Upper lobe of left lung (tissue), 4 donors: Measurements from ENCODE around the gene PTPRN2.

Experiments
- EP300 ChIP-seq, 4 donors: sonication (generic); formaldehyde crosslinking; IDR thresholded peaks; one replicate each; pipeline ENCODE4 v1.5.1; 2017; ENCODE audit warnings: antibody characterized with exemption in 4 of 4, control low read depth in 2 of 4
- POLR2A ChIP-seq, 4 donors: fragments of 450-650 bp; IDR thresholded peaks; one replicate each; pipeline ENCODE4 v1.5.1; 2016 to 2017; ENCODE audit warnings: antibody characterized with exemption in 4 of 4, mild to moderate bottlenecking in 2 of 4
- TF ChIP-seq, protein P1 (sequence below), 6 experiments: fragments of 450-650 bp in 4 of 6; fragments of 200-600 bp in 2 of 6; sonication (generic) in 2 of 6; IDR thresholded peaks; one replicate each; pipeline ENCODE4 v1.5.1; 2016 to 2019; ENCODE audit warnings: antibody characterized with exemption in 6 of 6

DNA sequence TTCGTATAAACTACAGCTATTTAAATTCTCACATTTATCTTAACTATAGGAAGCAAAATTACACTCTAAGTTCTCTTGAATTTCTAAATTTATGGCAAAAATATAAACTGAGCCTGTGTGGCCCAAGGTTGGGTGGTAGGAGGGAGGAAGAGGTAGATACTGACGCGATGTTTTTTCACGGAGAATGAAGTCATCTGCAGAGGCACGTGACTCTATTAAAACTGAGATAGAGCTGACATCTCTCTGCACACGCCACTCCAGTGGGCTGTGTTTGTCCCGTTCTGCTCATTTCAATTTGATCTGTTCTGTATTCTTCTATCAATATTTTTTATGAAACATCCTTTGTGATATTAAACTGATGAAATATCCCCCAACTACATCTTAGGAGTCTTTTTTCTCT is 964.1 kb downstream of the PTPRN2 start:
- TF ChIP-seq EP300 (IDR thresholded peaks at IDR 0.05) (no peak), POLR2A (IDR thresholded peaks at IDR 0.05) (no peak)
- TF ChIP-seq, protein P1, sequence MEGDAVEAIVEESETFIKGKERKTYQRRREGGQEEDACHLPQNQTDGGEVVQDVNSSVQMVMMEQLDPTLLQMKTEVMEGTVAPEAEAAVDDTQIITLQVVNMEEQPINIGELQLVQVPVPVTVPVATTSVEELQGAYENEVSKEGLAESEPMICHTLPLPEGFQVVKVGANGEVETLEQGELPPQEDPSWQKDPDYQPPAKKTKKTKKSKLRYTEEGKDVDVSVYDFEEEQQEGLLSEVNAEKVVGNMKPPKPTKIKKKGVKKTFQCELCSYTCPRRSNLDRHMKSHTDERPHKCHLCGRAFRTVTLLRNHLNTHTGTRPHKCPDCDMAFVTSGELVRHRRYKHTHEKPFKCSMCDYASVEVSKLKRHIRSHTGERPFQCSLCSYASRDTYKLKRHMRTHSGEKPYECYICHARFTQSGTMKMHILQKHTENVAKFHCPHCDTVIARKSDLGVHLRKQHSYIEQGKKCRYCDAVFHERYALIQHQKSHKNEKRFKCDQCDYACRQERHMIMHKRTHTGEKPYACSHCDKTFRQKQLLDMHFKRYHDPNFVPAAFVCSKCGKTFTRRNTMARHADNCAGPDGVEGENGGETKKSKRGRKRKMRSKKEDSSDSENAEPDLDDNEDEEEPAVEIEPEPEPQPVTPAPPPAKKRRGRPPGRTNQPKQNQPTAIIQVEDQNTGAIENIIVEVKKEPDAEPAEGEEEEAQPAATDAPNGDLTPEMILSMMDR (IDR thresholded peaks at IDR 0.05) = no peak
